ENCODE data around the gene PLEKHJ1. TPM values are rescaled to one million over a fixed set of nuclear protein-coding genes. Genes with fewer than 3 reads are reported as not detected.

PLEKHJ1 gene
- total RNA-seq, 1 donor from 2014 or later, result 126 TPM

GRCh38 chr19:2275588-2276428, 39.7 kb upstream of the PLEKHJ1 start:
- no peaks in the 10 kb centered on the region for H3K9me3 Mint-ChIP-seq (ENCODE audit: unreplicated experiment)
- peaks cover 12% of the 10 kb centered on the region for H3K4me1 Mint-ChIP-seq (ENCODE audit: unreplicated experiment)
- H3K27me3 Mint-ChIP-seq (ENCODE audit: unreplicated experiment), result peaks cover 11% of the 10 kb centered on the region
- no peak overlapping the region for H3K27ac Mint-ChIP-seq (ENCODE audit: unreplicated experiment)
- DNase-seq (ENCODE audit: low spot score), result no peak
- TF ChIP-seq CTCF (IDR thresholded peaks at IDR 0.05; ENCODE audit: unreplicated experiment), result no peak
- H3K36me3 Mint-ChIP-seq (ENCODE audit: low read depth, unreplicated experiment), result peaks cover 17% of the 10 kb centered on the region
- H3K4me3 Mint-ChIP-seq (ENCODE audit: unreplicated experiment), result no peak overlapping the region

GRCh38 chr19:2274931-2275535, 38.9 kb upstream of the PLEKHJ1 start:
- H3K4me3 Mint-ChIP-seq (ENCODE audit: unreplicated experiment), result peak overlapping the region; percentile 74
- peaks cover 11% of the 10 kb centered on the region for H3K27me3 Mint-ChIP-seq (ENCODE audit: unreplicated experiment)
- peak; percentile 77 for DNase-seq (ENCODE audit: low spot score)
- no peaks in the 10 kb centered on the region for H3K9me3 Mint-ChIP-seq (ENCODE audit: unreplicated experiment)
- TF ChIP-seq CTCF (IDR thresholded peaks at IDR 0.05; ENCODE audit: unreplicated experiment), result peak; percentile 31
- H3K36me3 Mint-ChIP-seq (ENCODE audit: low read depth, unreplicated experiment), result peaks cover 17% of the 10 kb centered on the region
- H3K27ac Mint-ChIP-seq (ENCODE audit: unreplicated experiment), result no peak overlapping the region
- H3K4me1 Mint-ChIP-seq (ENCODE audit: unreplicated experiment), result peaks cover 12% of the 10 kb centered on the region

GRCh38 chr19:2274185-2274711, 38.1 kb upstream of the PLEKHJ1 start:
- no peak for TF ChIP-seq CTCF (IDR thresholded peaks at IDR 0.05; ENCODE audit: unreplicated experiment)
- Mint-ChIP-seq H3K4me1 (ENCODE audit: unreplicated experiment) (peaks cover 12% of the 10 kb centered on the region), H3K4me3 (ENCODE audit: unreplicated experiment) (peak overlapping the region; percentile 59)

DNA sequence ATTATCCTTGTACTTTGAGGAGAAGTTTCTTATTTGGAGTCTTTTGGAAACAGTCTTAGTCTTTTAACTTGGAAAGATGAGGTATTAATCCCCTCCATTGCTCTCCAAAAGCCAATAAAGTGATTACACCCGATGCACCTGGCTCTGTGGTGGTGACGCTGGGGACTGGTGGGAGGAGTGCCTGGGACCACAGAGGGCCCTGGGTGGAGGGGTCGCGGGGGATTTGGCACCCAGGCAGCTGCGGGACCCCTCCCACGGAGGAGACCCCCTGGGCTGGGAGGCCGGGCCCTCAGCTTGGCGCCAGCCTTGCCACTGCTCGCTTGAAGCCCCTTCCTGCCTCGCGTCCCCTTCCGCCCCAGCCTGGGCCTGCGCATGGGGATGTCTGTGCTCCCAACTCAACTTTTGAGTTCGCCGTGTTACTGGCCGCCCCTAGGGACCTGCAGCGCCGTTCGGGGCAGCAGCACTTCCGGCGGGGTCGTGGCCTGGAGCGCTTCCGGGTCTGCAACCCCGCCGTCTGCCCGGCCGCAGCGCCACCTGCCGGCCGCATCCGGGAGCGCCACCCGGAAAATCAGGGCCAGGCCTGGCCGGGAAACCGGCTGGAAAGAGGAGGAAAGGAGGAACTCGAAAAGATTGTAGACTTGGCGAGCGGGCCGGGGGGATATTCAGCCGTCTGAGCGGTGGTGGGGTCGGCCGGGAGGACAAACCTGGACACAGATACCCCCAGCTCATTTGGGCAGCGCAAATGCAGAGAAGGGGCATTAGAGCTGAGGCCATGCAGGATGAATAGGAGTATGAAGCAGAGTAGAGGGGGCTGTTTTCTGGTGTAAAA, 37.4 kb upstream of the PLEKHJ1 start:
- peaks cover 12% of the 10 kb centered on the region for H3K4me1 Mint-ChIP-seq (ENCODE audit: unreplicated experiment)
- peak overlapping the region; percentile 83 for H3K4me3 Mint-ChIP-seq (ENCODE audit: unreplicated experiment)
- peak; percentile 91 for DNase-seq (ENCODE audit: low spot score)
- no peaks in the 10 kb centered on the region for H3K9me3 Mint-ChIP-seq (ENCODE audit: unreplicated experiment)
- H3K27me3 Mint-ChIP-seq (ENCODE audit: unreplicated experiment), result peaks cover 14% of the 10 kb centered on the region
- TF ChIP-seq CTCF (IDR thresholded peaks at IDR 0.05; ENCODE audit: unreplicated experiment), result peak; percentile 99
- H3K36me3 Mint-ChIP-seq (ENCODE audit: low read depth, unreplicated experiment), result peaks cover 17% of the 10 kb centered on the region
- peak overlapping the region; percentile 79 for H3K27ac Mint-ChIP-seq (ENCODE audit: unreplicated experiment)

More at GRCh38 chr19:2274185-2274711, 38.1 kb upstream of the PLEKHJ1 start:
- H3K36me3 Mint-ChIP-seq (ENCODE audit: low read depth, unreplicated experiment), result peaks cover 17% of the 10 kb centered on the region
- no peak for DNase-seq (ENCODE audit: low spot score)
- no peaks in the 10 kb centered on the region for H3K9me3 Mint-ChIP-seq (ENCODE audit: unreplicated experiment)
- peaks cover 11% of the 10 kb centered on the region for H3K27me3 Mint-ChIP-seq (ENCODE audit: unreplicated experiment)
- H3K27ac Mint-ChIP-seq (ENCODE audit: unreplicated experiment), result peak overlapping the region; percentile 79
